ENCODE results near the gene ZNFX1.
"Not testable (repeated sequence)": the region's sequence is repeated elsewhere in the genome, so short reads cannot be mapped to it uniquely, and the experiment has no call there.

Gene ZNFX1

GRCh38 chr20:49210101-49210756 is 67.6 kb downstream of the ZNFX1 start:
- DNase-seq (ENCODE audit: low spot score), result no peak

GRCh38 chr20:49207076-49207475 is 70.8 kb downstream of the ZNFX1 start:
- no peak for DNase-seq (ENCODE audit: low spot score)

- DNase-seq (ENCODE audit: low spot score), result no peak
These were observed 74.1 kb downstream of the ZNFX1 start for GRCh38 chr20:49203746-49204145.

GRCh38 chr20:49203011-49203410 is 74.8 kb downstream of the ZNFX1 start:
- no peak for DNase-seq (ENCODE audit: low spot score)

GRCh38 chr20:49199729-49200293 is 78.0 kb downstream of the ZNFX1 start:
- DNase-seq (ENCODE audit: low spot score), result no peak

- DNase-seq (ENCODE audit: low spot score), result not testable (repeated sequence)
These were observed 84.8 kb downstream of the ZNFX1 start for GRCh38 chr20:49192944-49193518.

All from kidney capillary endothelial cell (primary cell).